Measurements from ENCODE around the gene BMP3.
A peak's percentile ranks its signal among the peaks of the same experiment; 100 is the strongest.
"Not testable (repeated sequence)": the region's sequence is repeated elsewhere in the genome, so short reads cannot be mapped to it uniquely, and the experiment has no call there.

The BMP3 gene

DNA sequence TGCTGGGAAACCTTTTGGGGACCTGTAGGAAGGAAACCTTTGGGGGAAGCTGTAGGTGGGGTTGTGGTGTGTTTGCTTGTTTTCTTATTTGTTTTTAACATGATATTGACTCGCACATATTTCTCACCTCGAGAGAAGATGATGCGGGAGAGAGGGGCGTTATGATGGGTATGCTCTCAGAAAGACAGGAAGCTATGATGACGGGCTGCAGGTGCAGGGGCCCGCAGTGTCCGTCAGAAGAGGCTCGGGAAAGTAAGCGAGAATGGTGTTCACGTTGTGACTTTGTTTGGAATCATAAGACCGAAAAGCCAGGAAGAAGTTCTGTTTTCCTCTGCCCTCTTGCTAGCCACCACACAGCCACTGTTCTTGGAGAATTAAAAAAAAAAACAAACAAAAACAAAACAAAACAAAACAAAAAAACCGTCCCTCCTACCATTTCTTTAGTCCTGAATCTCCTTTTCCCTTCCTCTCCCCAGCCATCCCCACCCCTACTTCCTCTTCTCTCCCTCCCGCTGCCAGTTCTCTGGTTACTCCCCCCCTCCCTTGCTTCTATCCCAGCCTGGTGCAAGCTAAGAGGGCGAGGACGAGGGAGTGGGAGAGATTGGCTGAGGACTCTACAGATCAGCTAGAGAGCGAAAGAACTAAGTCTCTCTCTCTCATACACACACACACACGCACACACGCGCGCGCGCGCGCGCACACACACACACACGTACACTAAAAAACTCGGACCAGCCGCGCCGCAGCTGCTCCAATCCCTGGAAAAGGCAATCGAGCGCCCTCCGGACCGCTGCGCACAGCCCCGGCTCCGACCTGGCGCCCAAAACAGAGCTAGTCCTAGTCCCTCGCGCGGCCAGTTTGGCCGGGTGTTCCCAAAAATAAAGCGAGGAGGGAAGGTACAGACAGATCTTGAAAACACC lies at the start of gene BMP3:
TSS of gene BMP3 (plus strand) at position 648 of the 920 bp plus-strand sequence. CDS start 577 bp downstream, outside the sequence.
- DNase-seq (ENCODE audit: low read depth in 3 of 3): no peak

DNA sequence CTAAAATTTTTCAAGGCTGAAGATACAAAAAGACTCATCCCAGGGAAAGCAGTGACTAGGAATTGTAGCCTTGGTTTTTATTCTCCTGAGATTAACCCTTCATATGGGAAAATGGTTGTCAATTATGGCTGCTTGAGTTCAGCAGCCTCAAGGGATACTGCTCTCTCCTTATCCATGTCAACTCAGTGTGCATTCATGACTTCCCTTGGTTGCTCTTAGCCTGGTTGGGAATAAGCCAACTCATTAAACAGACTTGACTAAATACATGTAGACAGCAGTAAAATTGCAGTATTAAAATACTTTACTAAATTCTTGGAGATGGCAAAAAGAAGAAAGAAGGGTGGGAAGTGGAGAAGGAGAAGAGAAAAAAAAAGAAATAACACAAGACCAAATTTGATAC lies 44.5 kb upstream of the BMP3 start:
- no peak for DNase-seq (ENCODE audit: low read depth in 3 of 3)

DNA sequence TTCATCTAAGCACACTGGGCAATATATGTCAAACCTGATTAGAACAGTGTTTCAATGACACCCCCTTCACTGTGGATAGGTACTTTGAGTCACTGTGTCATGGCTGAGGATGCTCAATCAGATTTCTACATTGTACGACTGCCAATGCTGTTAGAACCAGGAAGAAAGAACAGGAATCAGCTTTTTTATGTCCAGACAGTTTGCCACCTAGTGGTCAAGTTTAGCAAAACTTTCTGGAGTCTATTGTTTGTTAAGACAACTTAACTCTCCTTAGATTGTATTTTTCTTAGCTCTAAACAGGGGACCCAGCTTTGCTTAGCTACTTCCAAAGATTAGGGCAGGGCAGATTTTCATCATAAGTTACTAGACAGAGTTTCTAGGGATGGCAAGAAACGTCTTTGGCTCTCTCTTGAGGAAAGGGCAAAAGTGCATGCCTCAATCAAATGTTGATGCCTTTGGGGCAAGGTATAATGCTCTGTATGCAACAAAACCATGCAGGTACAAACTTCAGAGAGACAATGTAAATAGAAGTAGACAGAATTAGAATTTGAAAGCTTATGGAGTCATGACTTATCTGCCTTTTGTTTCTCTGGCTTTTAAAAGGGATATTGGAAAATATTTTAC lies 40.5 kb upstream of the BMP3 start:
- DNase-seq (ENCODE audit: low read depth in 3 of 3): peak in 1 of 3 donors; percentile 1

- no peak for DNase-seq (ENCODE audit: low read depth in 3 of 3)
Observed at GRCh38 chr4:80990851-80991250, 39.7 kb upstream of the BMP3 start.

DNA sequence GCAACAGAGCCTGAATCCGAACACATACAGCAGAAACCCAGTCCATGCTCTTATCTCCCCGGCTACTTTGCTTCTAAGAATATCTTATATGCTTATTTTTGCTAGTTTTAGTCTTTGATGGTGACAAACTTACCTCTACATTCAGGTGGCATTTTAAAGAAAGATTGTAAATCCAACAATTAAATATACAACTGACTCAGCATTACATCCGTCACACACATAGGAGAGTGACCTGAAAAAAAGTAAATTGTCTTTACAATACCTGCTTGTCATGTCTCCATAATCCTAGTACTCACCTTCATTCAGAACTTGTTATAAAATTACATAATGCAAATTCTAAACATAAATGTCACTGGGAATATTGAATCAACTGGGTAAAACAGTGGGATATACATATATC lies 30.6 kb upstream of the BMP3 start:
- DNase-seq (ENCODE audit: low read depth in 3 of 3): no peak

DNA sequence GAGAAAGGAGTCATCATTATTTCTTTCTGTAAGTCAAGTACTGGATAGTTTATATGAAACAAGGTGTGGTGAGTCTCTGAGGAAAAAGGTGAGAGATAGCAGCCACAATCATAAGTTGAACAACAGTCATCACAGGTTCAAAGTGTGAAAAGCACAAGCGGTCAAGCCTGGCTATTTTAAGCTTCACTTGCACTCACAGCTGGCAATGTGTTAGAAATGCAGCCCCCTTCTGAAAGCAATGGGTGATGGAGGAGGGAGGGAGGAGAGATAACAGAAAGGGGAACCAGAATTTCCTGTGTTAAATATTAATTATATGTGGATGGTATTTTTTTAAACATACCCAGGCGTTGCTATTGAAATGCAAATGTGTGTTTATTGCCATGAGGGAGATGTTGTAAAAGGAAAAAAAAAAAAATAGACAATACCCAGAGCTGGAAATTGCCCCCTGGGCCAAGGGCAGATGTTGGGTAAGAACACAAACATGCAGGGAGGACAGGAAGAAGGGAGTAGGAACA lies 26.9 kb upstream of the BMP3 start:
- no peak for DNase-seq (ENCODE audit: low read depth in 3 of 3)

DNA sequence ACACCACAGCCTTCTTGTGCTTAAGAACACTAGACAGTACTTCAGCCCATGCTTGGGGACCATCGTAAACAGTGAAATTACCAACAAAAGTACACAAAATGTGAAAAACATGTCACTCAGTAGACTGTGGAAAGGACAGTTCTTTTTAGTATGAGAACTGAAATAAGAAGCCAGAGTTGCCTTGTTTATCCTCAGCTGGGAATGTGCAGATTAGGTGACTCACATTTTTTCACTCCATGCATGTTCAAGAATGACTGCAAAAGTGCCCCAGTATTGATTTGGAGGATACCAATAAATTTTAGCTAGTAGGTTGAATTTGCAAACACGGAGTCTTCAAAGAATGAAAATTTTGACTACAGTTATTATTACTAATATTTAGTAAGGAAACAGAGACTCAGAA lies 23.1 kb upstream of the BMP3 start:
- DNase-seq (ENCODE audit: low read depth in 3 of 3): no peak

DNA sequence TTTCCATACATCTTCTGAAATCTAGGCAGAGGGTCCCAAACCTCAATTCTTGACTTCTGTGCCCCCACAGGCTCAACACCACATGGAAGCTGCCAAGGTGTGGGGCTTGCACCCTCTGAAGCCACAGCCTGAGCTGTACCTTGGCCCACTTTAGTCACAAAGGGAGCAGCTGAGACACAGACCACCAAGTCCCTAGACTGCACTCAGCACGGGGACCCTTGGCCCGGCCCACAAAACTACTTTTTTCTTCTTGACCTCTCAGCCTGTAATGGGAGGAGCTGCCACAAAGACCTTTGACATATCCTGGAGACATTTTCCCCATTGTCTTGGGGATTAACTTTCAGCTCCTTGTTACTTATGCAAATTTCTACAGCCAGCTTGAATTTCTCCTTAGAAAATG lies 13.9 kb upstream of the BMP3 start:
- not testable (repeated sequence) for DNase-seq (ENCODE audit: low read depth in 3 of 3)

GRCh38 chr4:81019006-81019405 lies 11.5 kb upstream of the BMP3 start:
- no peak for DNase-seq (ENCODE audit: low read depth in 3 of 3)

- no peak for DNase-seq (ENCODE audit: low read depth in 3 of 3)
Observed at GRCh38 chr4:81021142-81021944, 9.2 kb upstream of the BMP3 start.

DNA sequence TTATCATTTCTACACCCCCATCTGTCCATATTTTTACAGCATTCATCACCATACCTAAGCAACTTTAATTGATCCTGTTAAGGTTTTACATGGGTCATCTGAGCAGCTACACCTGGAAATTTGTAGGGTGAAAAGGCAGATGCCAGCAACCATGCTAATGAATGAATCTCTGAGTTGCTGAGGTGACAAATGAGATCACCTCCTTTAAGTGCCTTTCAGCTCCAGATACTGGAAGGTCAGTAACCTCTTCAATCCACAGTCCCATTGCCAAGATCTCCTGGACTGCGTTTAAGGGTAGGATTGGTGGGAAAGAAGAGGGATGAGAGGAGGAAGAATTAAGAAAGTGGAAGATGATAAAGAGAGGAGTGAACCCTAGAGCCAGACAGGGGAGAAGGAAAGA lies 8.5 kb upstream of the BMP3 start:
- no peak for DNase-seq (ENCODE audit: low read depth in 3 of 3)

DNA sequence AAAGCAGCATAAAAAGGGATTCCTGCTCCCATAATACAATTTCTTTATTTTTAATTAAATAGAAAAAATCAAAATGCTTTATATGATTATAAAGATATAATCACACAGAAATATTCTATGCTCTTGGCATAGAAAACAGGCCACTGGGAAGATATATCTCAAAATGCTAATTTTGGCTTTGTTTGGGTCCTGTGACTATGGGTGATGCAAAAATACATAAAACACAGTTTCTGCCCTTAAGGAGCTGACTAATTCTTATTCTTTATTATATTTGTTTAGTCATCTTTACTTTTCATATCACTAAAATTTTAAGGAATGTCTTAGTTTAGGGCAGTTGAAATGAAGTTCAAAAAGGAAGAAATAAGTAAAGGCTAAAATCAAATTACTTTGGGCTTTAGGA lies 7.0 kb upstream of the BMP3 start:
- no peak for DNase-seq (ENCODE audit: low read depth in 3 of 3)

DNA sequence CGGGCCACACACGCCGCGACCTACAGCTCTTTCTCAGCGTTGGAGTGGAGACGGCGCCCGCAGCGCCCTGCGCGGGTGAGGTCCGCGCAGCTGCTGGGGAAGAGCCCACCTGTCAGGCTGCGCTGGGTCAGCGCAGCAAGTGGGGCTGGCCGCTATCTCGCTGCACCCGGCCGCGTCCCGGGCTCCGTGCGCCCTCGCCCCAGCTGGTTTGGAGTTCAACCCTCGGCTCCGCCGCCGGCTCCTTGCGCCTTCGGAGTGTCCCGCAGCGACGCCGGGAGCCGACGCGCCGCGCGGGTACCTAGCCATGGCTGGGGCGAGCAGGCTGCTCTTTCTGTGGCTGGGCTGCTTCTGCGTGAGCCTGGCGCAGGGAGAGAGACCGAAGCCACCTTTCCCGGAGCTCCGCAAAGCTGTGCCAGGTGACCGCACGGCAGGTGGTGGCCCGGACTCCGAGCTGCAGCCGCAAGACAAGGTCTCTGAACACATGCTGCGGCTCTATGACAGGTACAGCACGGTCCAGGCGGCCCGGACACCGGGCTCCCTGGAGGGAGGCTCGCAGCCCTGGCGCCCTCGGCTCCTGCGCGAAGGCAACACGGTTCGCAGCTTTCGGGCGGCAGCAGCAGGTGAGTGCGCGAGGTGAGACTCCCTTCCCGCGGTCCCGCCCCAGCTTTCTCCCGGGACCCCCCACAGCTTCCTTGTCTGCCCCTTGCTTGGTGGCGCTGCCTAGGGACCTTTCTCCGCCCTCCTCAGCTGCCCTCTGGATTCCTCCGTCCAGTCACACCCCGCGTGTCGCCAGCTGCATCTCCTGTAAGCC lies 678 bp downstream of the BMP3 start:
- no peak for DNase-seq (ENCODE audit: low read depth in 3 of 3)

DNA sequence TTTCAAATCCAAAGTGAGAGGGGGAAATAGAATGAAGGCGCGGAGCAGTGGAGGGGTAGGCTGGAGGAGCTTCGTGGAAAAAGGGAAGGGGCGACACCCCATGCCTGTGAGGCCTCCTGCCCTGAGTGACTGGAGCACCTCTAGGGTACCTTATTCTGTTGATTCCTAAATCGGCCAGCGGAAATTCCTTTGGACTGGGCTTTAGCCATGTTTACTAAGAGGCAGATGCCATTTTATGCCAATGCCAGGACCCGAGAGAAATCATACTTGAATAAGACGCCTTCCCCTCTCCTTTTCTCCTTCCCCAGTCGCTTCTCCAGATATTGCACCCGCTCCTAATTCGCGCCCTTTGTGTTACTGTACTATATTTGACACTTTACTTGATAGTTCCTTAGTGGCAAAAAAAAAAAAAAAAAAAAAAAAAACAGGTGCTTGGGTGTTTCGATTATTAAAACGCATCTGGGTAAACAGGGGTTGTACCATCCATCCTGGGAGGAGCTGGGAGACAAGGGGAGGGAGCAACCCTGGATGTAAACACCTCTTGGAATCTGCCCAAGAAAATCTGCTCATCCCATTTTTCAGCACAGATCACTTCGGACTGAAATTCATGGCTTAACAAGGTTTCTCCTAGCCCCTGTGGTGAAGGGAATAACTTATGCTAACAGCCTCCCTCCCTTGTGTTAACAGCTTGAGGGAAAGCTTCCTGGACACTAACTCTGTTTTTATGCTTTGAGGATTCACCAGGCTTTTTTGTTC lies 1.5 kb downstream of the BMP3 start:
- no peak for DNase-seq (ENCODE audit: low read depth in 3 of 3)

DNA sequence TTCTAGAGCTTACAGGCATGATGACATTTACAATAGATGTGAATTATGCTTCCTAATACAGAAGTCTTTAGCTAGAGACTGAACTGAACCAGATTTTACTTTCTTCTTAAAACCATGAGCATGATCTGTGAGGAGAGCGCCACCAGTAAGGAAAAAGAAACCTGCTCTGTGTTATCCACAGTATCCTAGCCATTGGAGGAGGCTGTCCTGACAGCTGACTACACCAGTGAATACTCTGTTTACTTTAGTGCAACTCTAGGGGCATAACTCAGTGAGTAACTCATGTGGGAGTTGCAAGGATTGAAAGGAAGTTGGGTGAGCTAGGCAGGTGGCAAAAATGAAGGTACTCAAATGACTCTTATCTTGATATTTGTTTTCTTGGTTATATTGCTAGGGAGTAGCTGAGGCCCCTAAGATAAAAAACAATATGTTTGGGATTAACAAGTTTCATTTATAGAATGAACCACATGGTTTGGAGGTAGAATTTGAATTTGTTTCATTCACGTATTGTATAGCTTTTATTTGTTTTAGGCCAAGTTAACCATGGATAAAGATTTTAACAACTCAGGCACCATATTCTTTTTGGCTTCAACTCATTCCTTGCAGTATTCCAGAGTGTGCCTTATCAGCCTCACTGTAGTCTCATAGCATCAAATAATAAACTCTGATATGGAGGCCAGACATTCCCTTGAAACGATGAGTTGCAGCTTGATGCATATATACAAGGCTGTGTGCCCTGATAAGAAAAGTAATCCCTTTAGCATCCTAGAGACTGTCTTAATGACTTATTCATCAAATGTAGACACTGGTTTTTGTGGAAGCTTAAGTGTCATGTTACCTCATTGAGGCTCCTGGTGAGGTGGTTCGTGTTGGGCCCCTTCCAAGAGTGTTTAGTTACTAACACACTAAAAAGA lies 2.5 kb downstream of the BMP3 start:
- DNase-seq (ENCODE audit: low read depth in 3 of 3): no peak

- DNase-seq (ENCODE audit: low read depth in 3 of 3): no peak
Observed at GRCh38 chr4:81038636-81039350, 8.3 kb downstream of the BMP3 start.

DNA sequence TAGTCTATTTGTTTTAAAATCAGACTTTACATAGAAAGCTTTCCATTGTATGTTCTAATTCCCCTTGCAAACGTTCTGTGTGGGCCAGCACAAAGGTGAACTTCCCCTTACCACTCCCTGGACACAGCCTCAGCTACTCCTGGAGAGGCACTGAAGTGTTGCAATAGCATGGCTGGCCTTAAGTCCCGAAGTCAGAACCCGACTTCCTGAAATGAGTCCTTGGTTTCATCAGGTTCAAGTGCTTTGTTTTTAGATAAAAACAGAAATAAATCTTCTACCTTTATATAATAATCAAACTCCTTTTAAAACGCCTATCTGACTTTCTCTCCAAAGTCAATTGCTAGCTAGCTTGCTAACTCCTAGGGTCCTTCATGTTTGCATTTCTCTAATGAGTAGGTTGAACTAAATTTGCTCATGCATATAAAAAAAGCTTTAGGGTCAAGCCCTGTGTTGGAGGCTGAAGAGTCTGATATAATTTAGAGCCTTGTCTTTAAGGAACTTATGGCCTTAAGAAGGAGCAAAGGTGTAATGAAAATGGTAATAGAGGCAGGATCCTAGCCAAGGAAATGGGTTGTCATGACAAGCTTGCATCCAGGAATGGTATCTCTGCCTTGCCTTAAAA lies 9.0 kb downstream of the BMP3 start:
- no peak for DNase-seq (ENCODE audit: low read depth in 3 of 3)

GRCh38 chr4:81040012-81040659 lies 9.6 kb downstream of the BMP3 start:
- DNase-seq (ENCODE audit: low read depth in 3 of 3): no peak
